HG03097 (cell line): Measurements from ENCODE around the gene CEACAM19.
"Not testable (repeated sequence)": the region's sequence is repeated elsewhere in the genome, so short reads cannot be mapped to it uniquely, and the experiment has no call there.

Experiments
- ATAC-seq: cut with Tn5 transposase; IDR thresholded peaks from one replicate; pipeline ENCODE4 v1.9.1; 2021; ENCODE audit not compliant: unreplicated experiment, low FRiP score

The CEACAM19 gene

GRCh38 chr19:44645407-44646048, 25.8 kb upstream of the CEACAM19 start:
- no peak for ATAC-seq

GRCh38 chr19:44646049-44646416, 25.2 kb upstream of the CEACAM19 start:
- no peak for ATAC-seq

- no peak for ATAC-seq
Measured at GRCh38 chr19:44647144-44647543, 24.1 kb upstream of the CEACAM19 start.

GRCh38 chr19:44648631-44649251, 22.5 kb upstream of the CEACAM19 start:
- no peak for ATAC-seq

- no peak for ATAC-seq
Measured at GRCh38 chr19:44649578-44650145, 21.6 kb upstream of the CEACAM19 start.

- ATAC-seq: no peak
Measured at GRCh38 chr19:44653343-44653742, 17.9 kb upstream of the CEACAM19 start.

GRCh38 chr19:44653977-44654774, 17.1 kb upstream of the CEACAM19 start:
- peak; percentile 73 for ATAC-seq

- ATAC-seq: no peak
Measured at GRCh38 chr19:44657211-44657921, 13.9 kb upstream of the CEACAM19 start.

GRCh38 chr19:44658069-44658733, 13.1 kb upstream of the CEACAM19 start:
- no peak for ATAC-seq

GRCh38 chr19:44660081-44660480, 11.2 kb upstream of the CEACAM19 start:
- ATAC-seq: no peak

- no peak for ATAC-seq
Measured at GRCh38 chr19:44661205-44661604, 10.1 kb upstream of the CEACAM19 start.

GRCh38 chr19:44661904-44662303, 9.4 kb upstream of the CEACAM19 start:
- no peak for ATAC-seq

GRCh38 chr19:44662691-44663385, 8.4 kb upstream of the CEACAM19 start:
- no peak for ATAC-seq

GRCh38 chr19:44663996-44664395, 7.3 kb upstream of the CEACAM19 start:
- ATAC-seq: no peak

GRCh38 chr19:44664976-44665375, 6.3 kb upstream of the CEACAM19 start:
- ATAC-seq: no peak

GRCh38 chr19:44666852-44667556, 4.3 kb upstream of the CEACAM19 start:
- ATAC-seq: no peak

- no peak for ATAC-seq
Measured at GRCh38 chr19:44668985-44669764, 2.1 kb upstream of the CEACAM19 start.

- not testable (repeated sequence) for ATAC-seq
Measured at GRCh38 chr19:44670027-44670426, 1.3 kb upstream of the CEACAM19 start.
